Measurements from ENCODE around the gene BCOR.

The BCOR gene

DNA sequence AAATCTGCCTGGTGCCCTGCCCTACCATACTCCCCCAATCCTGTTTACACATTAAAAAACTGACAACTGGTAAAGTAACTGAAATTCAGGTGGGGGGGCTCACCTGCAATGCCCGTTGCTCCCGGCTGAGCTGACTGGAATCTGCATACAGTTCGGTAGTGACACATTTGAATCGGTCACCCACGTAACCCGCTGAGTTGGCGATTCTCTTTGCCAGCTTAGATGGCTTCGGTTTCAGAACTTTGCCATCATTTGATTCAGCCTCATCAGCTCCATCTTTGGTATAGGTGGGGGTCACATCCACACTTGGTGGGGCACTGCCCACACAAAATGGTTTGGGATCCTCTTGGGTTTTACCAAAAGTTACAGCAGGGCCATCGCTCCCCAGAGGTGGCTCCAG, 25.5 kb downstream of the BCOR start:
- TF ChIP-seq ZBTB7A (IDR thresholded peaks at IDR 0.05; ENCODE audit: low read depth) = no peak
- no peak for TF ChIP-seq YY1 (IDR thresholded peaks at IDR 0.05; ENCODE audit: low read depth)
- no peak for TF ChIP-seq EP300 (IDR thresholded peaks at IDR 0.05; ENCODE audit: borderline replicate concordance)
- no peak for TF ChIP-seq TEAD4 (IDR thresholded peaks at IDR 0.05)
- no peak for TF ChIP-seq EGR1 (IDR thresholded peaks at IDR 0.05)
- no peak for TF ChIP-seq CREB1 (IDR thresholded peaks at IDR 0.05; ENCODE audit: low read depth)
- TF ChIP-seq FOXM1 (IDR thresholded peaks at IDR 0.05; ENCODE audit: borderline replicate concordance, low read depth) = no peak
- TF ChIP-seq, protein P1, sequence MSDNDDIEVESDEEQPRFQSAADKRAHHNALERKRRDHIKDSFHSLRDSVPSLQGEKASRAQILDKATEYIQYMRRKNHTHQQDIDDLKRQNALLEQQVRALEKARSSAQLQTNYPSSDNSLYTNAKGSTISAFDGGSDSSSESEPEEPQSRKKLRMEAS (IDR thresholded peaks at IDR 0.05) = no peak
- TF ChIP-seq, protein P2, sequence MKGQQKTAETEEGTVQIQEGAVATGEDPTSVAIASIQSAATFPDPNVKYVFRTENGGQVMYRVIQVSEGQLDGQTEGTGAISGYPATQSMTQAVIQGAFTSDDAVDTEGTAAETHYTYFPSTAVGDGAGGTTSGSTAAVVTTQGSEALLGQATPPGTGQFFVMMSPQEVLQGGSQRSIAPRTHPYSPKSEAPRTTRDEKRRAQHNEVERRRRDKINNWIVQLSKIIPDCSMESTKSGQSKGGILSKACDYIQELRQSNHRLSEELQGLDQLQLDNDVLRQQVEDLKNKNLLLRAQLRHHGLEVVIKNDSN (IDR thresholded peaks at IDR 0.05) = no peak
- no peak for TF ChIP-seq NFIC (IDR thresholded peaks at IDR 0.05)
- TF ChIP-seq CEBPB (IDR thresholded peaks at IDR 0.05) = no peak
- TF ChIP-seq TAF1 (IDR thresholded peaks at IDR 0.05; ENCODE audit: low read depth) = no peak
- no peak for TF ChIP-seq RAD21 (IDR thresholded peaks at IDR 0.05; ENCODE audit: low read depth)
- TF ChIP-seq, protein P3, sequence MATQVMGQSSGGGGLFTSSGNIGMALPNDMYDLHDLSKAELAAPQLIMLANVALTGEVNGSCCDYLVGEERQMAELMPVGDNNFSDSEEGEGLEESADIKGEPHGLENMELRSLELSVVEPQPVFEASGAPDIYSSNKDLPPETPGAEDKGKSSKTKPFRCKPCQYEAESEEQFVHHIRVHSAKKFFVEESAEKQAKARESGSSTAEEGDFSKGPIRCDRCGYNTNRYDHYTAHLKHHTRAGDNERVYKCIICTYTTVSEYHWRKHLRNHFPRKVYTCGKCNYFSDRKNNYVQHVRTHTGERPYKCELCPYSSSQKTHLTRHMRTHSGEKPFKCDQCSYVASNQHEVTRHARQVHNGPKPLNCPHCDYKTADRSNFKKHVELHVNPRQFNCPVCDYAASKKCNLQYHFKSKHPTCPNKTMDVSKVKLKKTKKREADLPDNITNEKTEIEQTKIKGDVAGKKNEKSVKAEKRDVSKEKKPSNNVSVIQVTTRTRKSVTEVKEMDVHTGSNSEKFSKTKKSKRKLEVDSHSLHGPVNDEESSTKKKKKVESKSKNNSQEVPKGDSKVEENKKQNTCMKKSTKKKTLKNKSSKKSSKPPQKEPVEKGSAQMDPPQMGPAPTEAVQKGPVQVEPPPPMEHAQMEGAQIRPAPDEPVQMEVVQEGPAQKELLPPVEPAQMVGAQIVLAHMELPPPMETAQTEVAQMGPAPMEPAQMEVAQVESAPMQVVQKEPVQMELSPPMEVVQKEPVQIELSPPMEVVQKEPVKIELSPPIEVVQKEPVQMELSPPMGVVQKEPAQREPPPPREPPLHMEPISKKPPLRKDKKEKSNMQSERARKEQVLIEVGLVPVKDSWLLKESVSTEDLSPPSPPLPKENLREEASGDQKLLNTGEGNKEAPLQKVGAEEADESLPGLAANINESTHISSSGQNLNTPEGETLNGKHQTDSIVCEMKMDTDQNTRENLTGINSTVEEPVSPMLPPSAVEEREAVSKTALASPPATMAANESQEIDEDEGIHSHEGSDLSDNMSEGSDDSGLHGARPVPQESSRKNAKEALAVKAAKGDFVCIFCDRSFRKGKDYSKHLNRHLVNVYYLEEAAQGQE (IDR thresholded peaks at IDR 0.05; ENCODE audit: low read depth) = no peak
- no peak for TF ChIP-seq TCF12 (IDR thresholded peaks at IDR 0.05; ENCODE audit: low read depth)

DNA sequence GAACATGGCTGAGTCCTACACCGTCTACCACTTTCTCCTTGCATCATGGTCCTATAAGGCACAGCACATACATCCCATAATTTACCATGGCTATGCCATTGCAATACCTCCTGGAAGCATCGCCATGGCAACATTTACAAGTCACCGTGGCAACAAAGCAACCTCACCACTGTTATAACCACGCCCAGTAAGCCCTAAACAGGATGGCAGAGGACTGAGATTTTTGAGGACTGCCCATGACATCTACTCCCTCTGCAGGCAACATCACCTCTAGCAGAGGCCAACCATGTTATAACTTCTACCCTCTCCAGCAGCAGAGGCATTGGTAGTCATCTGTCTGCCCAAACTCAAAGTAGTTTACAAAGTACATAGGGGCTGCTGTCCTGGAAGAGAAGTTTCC, 29.7 kb downstream of the BCOR start:
- no peak for TF ChIP-seq NFIC (IDR thresholded peaks at IDR 0.05)
- no peak for TF ChIP-seq RAD21 (IDR thresholded peaks at IDR 0.05; ENCODE audit: low read depth)
- TF ChIP-seq CREB1 (IDR thresholded peaks at IDR 0.05; ENCODE audit: low read depth) = no peak
- TF ChIP-seq, protein P1 (IDR thresholded peaks at IDR 0.05) = no peak
- no peak for TF ChIP-seq YY1 (IDR thresholded peaks at IDR 0.05; ENCODE audit: low read depth)
- no peak for TF ChIP-seq TEAD4 (IDR thresholded peaks at IDR 0.05)
- no peak for TF ChIP-seq FOXM1 (IDR thresholded peaks at IDR 0.05; ENCODE audit: borderline replicate concordance, low read depth)
- TF ChIP-seq EGR1 (IDR thresholded peaks at IDR 0.05) = no peak
- no peak for TF ChIP-seq ZBTB7A (IDR thresholded peaks at IDR 0.05; ENCODE audit: low read depth)
- TF ChIP-seq, protein P3 (IDR thresholded peaks at IDR 0.05; ENCODE audit: low read depth) = no peak
- TF ChIP-seq, protein P2 (IDR thresholded peaks at IDR 0.05) = no peak
- TF ChIP-seq CEBPB (IDR thresholded peaks at IDR 0.05) = no peak
- TF ChIP-seq TAF1 (IDR thresholded peaks at IDR 0.05; ENCODE audit: low read depth) = no peak
- TF ChIP-seq EP300 (IDR thresholded peaks at IDR 0.05; ENCODE audit: borderline replicate concordance) = no peak
- no peak for TF ChIP-seq TCF12 (IDR thresholded peaks at IDR 0.05; ENCODE audit: low read depth)

DNA sequence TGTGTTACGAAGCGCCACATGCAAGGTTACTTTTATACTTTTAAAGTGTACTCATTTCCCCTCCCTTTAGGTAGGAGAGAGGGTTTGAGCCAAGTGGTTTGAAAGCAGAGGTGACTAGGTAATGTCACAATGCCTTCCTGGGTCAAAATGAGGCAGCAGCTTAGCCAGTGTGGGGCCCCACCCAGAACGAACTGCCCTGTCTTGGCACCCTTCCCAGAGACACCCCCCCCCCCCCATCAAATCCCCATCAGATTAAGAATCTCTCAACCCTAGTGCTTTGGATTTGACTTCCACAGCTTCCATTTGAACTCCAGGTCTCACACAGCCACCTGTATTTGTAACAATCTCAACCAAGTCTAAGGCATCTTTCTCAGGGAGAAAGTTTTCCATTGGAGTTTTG, 31.1 kb downstream of the BCOR start:
- TF ChIP-seq TCF12 (IDR thresholded peaks at IDR 0.05; ENCODE audit: low read depth) (no peak), EGR1 (IDR thresholded peaks at IDR 0.05) (no peak), ZBTB7A (IDR thresholded peaks at IDR 0.05; ENCODE audit: low read depth) (no peak), YY1 (IDR thresholded peaks at IDR 0.05; ENCODE audit: low read depth) (no peak), CREB1 (IDR thresholded peaks at IDR 0.05; ENCODE audit: low read depth) (no peak), CEBPB (IDR thresholded peaks at IDR 0.05) (no peak), EP300 (IDR thresholded peaks at IDR 0.05; ENCODE audit: borderline replicate concordance) (no peak), NFIC (IDR thresholded peaks at IDR 0.05) (no peak), TAF1 (IDR thresholded peaks at IDR 0.05; ENCODE audit: low read depth) (no peak), FOXM1 (IDR thresholded peaks at IDR 0.05; ENCODE audit: borderline replicate concordance, low read depth) (no peak), TEAD4 (IDR thresholded peaks at IDR 0.05) (no peak), RAD21 (IDR thresholded peaks at IDR 0.05; ENCODE audit: low read depth) (no peak)
- TF ChIP-seq, protein P1 (IDR thresholded peaks at IDR 0.05) = no peak
- TF ChIP-seq, protein P3 (IDR thresholded peaks at IDR 0.05; ENCODE audit: low read depth) = no peak
- TF ChIP-seq, protein P2 (IDR thresholded peaks at IDR 0.05) = no peak

Measured in Ishikawa (cell line).